Loucy (cell line): ENCODE measurements around the gene TEAD1.

Experiments used
- CTCF ChIP-seq: fragments of 200-600 bp; sonication (generic); conservative IDR thresholded peaks from 2 replicates; pipeline ENCODE4 v1.5.1; 2014; ENCODE audit warnings: mild to moderate bottlenecking, antibody characterized with exemption, low read length
- EZH2phosphoT487 ChIP-seq: fragments of 200-600 bp; IDR thresholded peaks from 2 replicates; pipeline ENCODE4 v1.6.1; 2018; ENCODE audit warnings: antibody characterized with exemption, mild to moderate bottlenecking, moderate library complexity, borderline replicate concordance

- TF ChIP-seq CTCF (no peak), EZH2phosphoT487 (no peak)
Observed at GRCh38 chr11:12854829-12855228, 180.6 kb downstream of the TEAD1 start.
